ENCODE results near the gene CKMT2. TPM values are rescaled to one million over a fixed set of nuclear protein-coding genes. Genes with fewer than 3 reads are reported as not detected.
"Not testable (repeated sequence)": the region's sequence is repeated elsewhere in the genome, so short reads cannot be mapped to it uniquely, and the experiment has no call there.

CKMT2 gene
- total RNA-seq, 3 donors from 2014 or later: 1.1 to 1.7 (median 1.6) TPM

DNA sequence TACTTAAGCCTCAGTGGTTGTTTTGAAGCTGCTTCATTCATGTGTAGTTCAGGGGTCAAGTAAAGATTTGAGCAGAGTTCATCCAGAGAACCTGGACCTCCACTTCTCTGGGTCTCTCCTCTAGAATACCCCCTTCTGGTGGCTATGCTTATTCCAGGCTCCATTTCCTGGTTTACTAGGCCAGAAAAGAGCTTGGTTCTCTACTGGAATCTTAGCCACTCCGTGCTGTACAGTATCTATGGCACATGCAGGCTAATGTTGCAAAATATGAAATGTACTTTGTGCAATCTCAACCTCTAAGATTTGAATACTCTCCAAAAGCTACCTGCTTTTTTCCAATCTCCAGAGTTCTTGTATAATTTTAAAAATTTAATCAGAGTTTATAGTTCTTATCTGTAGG lies 50.9 kb downstream of the CKMT2 start:
- ATAC-seq: no peak
- intact Hi-C loops (cut with DNase I, micrococcal nuclease): no loop called here

GRCh38 chr5:81286059-81286617 lies 53.0 kb downstream of the CKMT2 start:
- Histone ChIP-seq H3K36me3 (ENCODE audit: low read depth) (no peaks in the 10 kb centered on the region), H3K4me3 (no peak overlapping the region), H3K9me3 (no peaks in the 10 kb centered on the region), H3K4me1 (ENCODE audit: low read depth) (no peaks in the 10 kb centered on the region)
- intact Hi-C loops (cut with DNase I, micrococcal nuclease): no loop called here
- no peak for DNase-seq
- TF ChIP-seq, protein P1, sequence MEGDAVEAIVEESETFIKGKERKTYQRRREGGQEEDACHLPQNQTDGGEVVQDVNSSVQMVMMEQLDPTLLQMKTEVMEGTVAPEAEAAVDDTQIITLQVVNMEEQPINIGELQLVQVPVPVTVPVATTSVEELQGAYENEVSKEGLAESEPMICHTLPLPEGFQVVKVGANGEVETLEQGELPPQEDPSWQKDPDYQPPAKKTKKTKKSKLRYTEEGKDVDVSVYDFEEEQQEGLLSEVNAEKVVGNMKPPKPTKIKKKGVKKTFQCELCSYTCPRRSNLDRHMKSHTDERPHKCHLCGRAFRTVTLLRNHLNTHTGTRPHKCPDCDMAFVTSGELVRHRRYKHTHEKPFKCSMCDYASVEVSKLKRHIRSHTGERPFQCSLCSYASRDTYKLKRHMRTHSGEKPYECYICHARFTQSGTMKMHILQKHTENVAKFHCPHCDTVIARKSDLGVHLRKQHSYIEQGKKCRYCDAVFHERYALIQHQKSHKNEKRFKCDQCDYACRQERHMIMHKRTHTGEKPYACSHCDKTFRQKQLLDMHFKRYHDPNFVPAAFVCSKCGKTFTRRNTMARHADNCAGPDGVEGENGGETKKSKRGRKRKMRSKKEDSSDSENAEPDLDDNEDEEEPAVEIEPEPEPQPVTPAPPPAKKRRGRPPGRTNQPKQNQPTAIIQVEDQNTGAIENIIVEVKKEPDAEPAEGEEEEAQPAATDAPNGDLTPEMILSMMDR (IDR thresholded peaks at IDR 0.05): no peak
- no peak for ATAC-seq

More for the DNA sequence above, 50.9 kb downstream of the CKMT2 start:
- no peaks in the 10 kb centered on the region for H3K9me3 ChIP-seq
- no peak for DNase-seq
- no peaks in the 10 kb centered on the region for H3K4me1 ChIP-seq (ENCODE audit: low read depth)
- H3K36me3 ChIP-seq (ENCODE audit: low read depth): no peaks in the 10 kb centered on the region
- H3K4me3 ChIP-seq: no peak overlapping the region
- TF ChIP-seq, protein P1 (IDR thresholded peaks at IDR 0.05): no peak

- TF ChIP-seq, protein P1 (IDR thresholded peaks at IDR 0.05): no peak
- Histone ChIP-seq H3K9me3 (peaks cover 13% of the 10 kb centered on the region), H3K4me1 (ENCODE audit: low read depth) (no peaks in the 10 kb centered on the region), H3K36me3 (ENCODE audit: low read depth) (no peaks in the 10 kb centered on the region), H3K4me3 (no peak overlapping the region)
- DNase-seq (no peak), ATAC-seq (no peak)
- intact Hi-C loops (cut with DNase I, micrococcal nuclease): no loop called here
Observed at GRCh38 chr5:81288021-81288433, 54.9 kb downstream of the CKMT2 start.

GRCh38 chr5:81290146-81290545 lies 57.0 kb downstream of the CKMT2 start:
- peaks cover 13% of the 10 kb centered on the region for H3K9me3 ChIP-seq
- ATAC-seq: no peak

GRCh38 chr5:81292130-81292529 lies 59.0 kb downstream of the CKMT2 start:
- TF ChIP-seq, protein P1 (IDR thresholded peaks at IDR 0.05): no peak
- ATAC-seq: peak; percentile 84

More at GRCh38 chr5:81290146-81290545, 57.0 kb downstream of the CKMT2 start:
- DNase-seq: no peak
- no peak overlapping the region for H3K4me3 ChIP-seq
- TF ChIP-seq, protein P1 (IDR thresholded peaks at IDR 0.05): no peak
- no peaks in the 10 kb centered on the region for H3K4me1 ChIP-seq (ENCODE audit: low read depth)
- intact Hi-C loops (cut with DNase I, micrococcal nuclease): no loop called here
- H3K36me3 ChIP-seq (ENCODE audit: low read depth): no peaks in the 10 kb centered on the region

DNA sequence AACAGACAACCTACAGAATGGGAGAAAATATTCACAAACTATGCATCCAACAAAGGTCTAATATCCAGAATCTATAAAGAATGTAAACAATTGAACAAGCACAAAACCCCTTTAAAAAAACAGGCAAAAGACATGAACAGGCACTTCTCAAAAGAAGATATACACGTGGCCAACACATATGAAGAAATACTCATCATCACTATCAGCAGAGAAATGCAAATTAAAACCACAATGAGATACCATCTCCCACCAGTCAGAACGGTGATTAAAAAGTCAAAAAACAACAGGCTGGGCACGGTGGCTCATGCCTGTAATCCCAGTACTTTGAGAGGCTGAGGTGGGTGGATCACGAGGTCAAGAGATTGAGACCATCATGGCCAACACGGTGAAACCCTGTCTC lies 60.9 kb downstream of the CKMT2 start:
- H3K4me3 ChIP-seq; H3K36me3 ChIP-seq (ENCODE audit: low read depth); H3K4me1 ChIP-seq (ENCODE audit: low read depth); intact Hi-C loops (cut with DNase I, micrococcal nuclease); ATAC-seq; DNase-seq: not testable (repeated sequence)
- H3K9me3 ChIP-seq: peaks cover 13% of the 10 kb centered on the region

More at GRCh38 chr5:81292130-81292529, 59.0 kb downstream of the CKMT2 start:
- Histone ChIP-seq H3K36me3 (ENCODE audit: low read depth) (no peaks in the 10 kb centered on the region), H3K4me3 (no peak overlapping the region), H3K4me1 (ENCODE audit: low read depth) (no peaks in the 10 kb centered on the region), H3K9me3 (peaks cover 13% of the 10 kb centered on the region)
- no peak for DNase-seq
- intact Hi-C loops (cut with DNase I, micrococcal nuclease): no loop called here
